Stomach (tissue), 4 donors: Measurements from ENCODE around the gene ERN2.

Experiments used
- CTCF ChIP-seq, 7 experiments: fragments of 450-650 bp in 4 of 7; fragments of 200-600 bp in 3 of 7; sonication (generic) in 3 of 7; IDR thresholded peaks; one replicate each; pipeline ENCODE4 v1.5.1; 2016 to 2019; ENCODE audit warnings: antibody characterized with exemption in 7 of 7, control low read depth in 2 of 7, mild to moderate bottlenecking in 1 of 7
- EP300 ChIP-seq: sonication (generic); formaldehyde crosslinking; IDR thresholded peaks from one replicate; pipeline ENCODE4 v1.6.1; 2017; ENCODE audit warnings: antibody characterized with exemption
- POLR2A ChIP-seq, 4 donors: fragments of 450-650 bp; IDR thresholded peaks; one replicate each; pipeline ENCODE4 v1.6.1; 2016; ENCODE audit warnings: antibody characterized with exemption in 4 of 4, control low read depth in 2 of 4, mild to moderate bottlenecking in 1 of 4, moderate library complexity in 1 of 4
- POLR2AphosphoS5 ChIP-seq, 3 donors: sonication (generic); formaldehyde crosslinking; IDR thresholded peaks; one replicate each; pipeline ENCODE4 v1.6.1; 2016; ENCODE audit warnings: antibody characterized with exemption in 3 of 3

DNA sequence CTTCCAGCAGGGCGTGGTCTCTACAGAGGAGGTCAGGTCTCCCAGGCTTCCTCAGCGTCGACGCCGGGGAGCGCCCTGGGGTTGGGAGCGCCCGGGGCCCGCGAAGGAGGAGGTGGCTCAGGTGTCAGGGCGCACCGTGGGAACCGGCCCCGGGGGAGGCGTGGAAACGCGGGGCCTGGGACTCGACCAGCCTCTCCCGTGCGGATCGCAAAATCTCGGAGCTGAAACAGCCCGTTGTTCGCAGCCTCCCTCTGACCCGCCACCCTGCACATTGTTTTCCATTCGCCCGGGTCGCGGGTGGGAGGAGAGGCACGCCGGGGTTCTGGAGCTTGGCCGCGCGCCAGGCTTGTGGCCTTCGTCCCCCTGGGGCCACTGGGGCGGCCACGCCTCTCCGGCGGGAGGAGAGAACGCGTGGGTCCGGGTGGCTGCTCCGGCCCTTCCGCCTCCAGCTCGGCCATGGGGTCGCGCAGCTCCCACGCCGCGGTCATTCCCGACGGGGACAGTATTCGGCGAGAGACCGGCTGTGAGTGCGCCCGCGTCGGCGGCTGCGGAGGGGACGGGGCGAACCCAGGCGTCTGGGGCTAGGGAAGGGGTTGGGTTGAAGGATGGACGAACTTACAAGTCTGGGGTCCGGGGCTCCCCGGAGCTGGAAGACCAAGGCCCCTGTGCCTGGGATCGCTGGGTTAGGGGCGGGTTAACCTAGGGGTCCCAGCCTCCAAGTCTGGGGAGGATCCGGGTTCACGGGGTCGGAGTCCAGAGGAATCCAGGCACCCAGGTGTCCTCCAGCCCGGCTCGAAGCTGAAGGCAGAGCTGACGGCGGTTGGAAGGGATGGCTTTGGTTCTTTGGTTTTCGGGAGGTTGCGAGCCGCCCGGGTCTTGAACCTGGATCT, 41.8 kb upstream of the ERN2 start, which contains the start of gene CHP2:
- TF ChIP-seq CTCF (IDR thresholded peaks at IDR 0.05) (no peak), POLR2A (IDR thresholded peaks at IDR 0.05) (no peak), EP300 (no peak), POLR2AphosphoS5 (IDR thresholded peaks at IDR 0.05) (no peak)
